Fibroblast of lung (primary cell): ENCODE data around the gene IFIT2.

Experiments used
- CTCF ChIP-seq, 2 donors: IDR thresholded peaks in 1 of 2; conservative IDR thresholded peaks in 1 of 2; 1 replicate in 1 of 2; 2 replicates in 1 of 2; pipeline ENCODE4 v1.5.1; 2011 to 2012; ENCODE audit warnings: low read length in 2 of 2, control low read depth in 1 of 2, inconsistent platforms in 1 of 2, low read depth in 1 of 2, mild to moderate bottlenecking in 1 of 2
- EZH2 ChIP-seq: IDR thresholded peaks from 2 replicates; pipeline ENCODE4 v1.5.1; 2012; ENCODE audit warnings: low read length, control low read depth, mild to moderate bottlenecking; ENCODE audit errors: missing control alignments

GRCh38 chr10:89304026-89304425, 2.2 kb downstream of the IFIT2 start:
- TF ChIP-seq EZH2 (no peak), CTCF (conservative IDR thresholded peaks at IDR 0.05 in 1 of 2, IDR thresholded peaks at IDR 0.05 in 1 of 2; ENCODE audit: low read depth in 1 of 2, low read length in 2 of 2) (no peak)
